HG03280 (cell line): ENCODE results near the gene RALBP1.

Experiments
- ATAC-seq: cut with Tn5 transposase; IDR thresholded peaks from one replicate; pipeline ENCODE4 v1.9.1; 2021; ENCODE audit warnings: mild to moderate bottlenecking, moderate library complexity; ENCODE audit not compliant: unreplicated experiment

The RALBP1 gene

GRCh38 chr18:9507565-9508088 lies 32.3 kb downstream of the RALBP1 start:
- ATAC-seq, result no peak

GRCh38 chr18:9508446-9509025 lies 33.2 kb downstream of the RALBP1 start:
- ATAC-seq, result no peak

- ATAC-seq, result no peak
These were observed 38.7 kb downstream of the RALBP1 start for GRCh38 chr18:9513971-9514512.

- ATAC-seq, result no peak
These were observed 41.2 kb downstream of the RALBP1 start for GRCh38 chr18:9516437-9517064.

- no peak for ATAC-seq
These were observed 42.6 kb downstream of the RALBP1 start for GRCh38 chr18:9517869-9518268.

- no peak for ATAC-seq
These were observed 44.1 kb downstream of the RALBP1 start for GRCh38 chr18:9519399-9519798.

- no peak for ATAC-seq
These were observed 45.4 kb downstream of the RALBP1 start for GRCh38 chr18:9520666-9521065.

- ATAC-seq, result no peak
These were observed 46.5 kb downstream of the RALBP1 start for GRCh38 chr18:9521770-9522169.

- ATAC-seq, result no peak
These were observed 47.6 kb downstream of the RALBP1 start for GRCh38 chr18:9522952-9523351.

- ATAC-seq, result no peak
These were observed 51.1 kb downstream of the RALBP1 start for GRCh38 chr18:9526458-9526857.

- ATAC-seq, result no peak
These were observed 55.1 kb downstream of the RALBP1 start for GRCh38 chr18:9530226-9531009.

GRCh38 chr18:9531791-9532410 lies 56.6 kb downstream of the RALBP1 start:
- no peak for ATAC-seq

GRCh38 chr18:9534844-9535243 lies 59.5 kb downstream of the RALBP1 start:
- ATAC-seq, result no peak

- ATAC-seq, result no peak
These were observed 60.2 kb downstream of the RALBP1 start for GRCh38 chr18:9535430-9535991.

- ATAC-seq, result no peak
These were observed 61.2 kb downstream of the RALBP1 start for GRCh38 chr18:9536354-9537152.

GRCh38 chr18:9537677-9538076 lies 62.4 kb downstream of the RALBP1 start:
- ATAC-seq, result no peak

GRCh38 chr18:9539283-9539682 lies 64.0 kb downstream of the RALBP1 start:
- no peak for ATAC-seq

- ATAC-seq, result no peak
These were observed 64.6 kb downstream of the RALBP1 start for GRCh38 chr18:9539938-9540337.

GRCh38 chr18:9542924-9543323 lies 67.6 kb downstream of the RALBP1 start:
- no peak for ATAC-seq

- no peak for ATAC-seq
These were observed 69.7 kb downstream of the RALBP1 start for GRCh38 chr18:9545029-9545428.
